HG02759 (cell line): Measurements from ENCODE around the gene PMPCA.
"Not testable (repeated sequence)": the region's sequence is repeated elsewhere in the genome, so short reads cannot be mapped to it uniquely, and the experiment has no call there.

Source experiments
- ATAC-seq: cut with Tn5 transposase; IDR thresholded peaks from one replicate; pipeline ENCODE4 v1.9.1; 2021; ENCODE audit warnings: mild to moderate bottlenecking, moderate library complexity; ENCODE audit not compliant: unreplicated experiment

Gene PMPCA

DNA sequence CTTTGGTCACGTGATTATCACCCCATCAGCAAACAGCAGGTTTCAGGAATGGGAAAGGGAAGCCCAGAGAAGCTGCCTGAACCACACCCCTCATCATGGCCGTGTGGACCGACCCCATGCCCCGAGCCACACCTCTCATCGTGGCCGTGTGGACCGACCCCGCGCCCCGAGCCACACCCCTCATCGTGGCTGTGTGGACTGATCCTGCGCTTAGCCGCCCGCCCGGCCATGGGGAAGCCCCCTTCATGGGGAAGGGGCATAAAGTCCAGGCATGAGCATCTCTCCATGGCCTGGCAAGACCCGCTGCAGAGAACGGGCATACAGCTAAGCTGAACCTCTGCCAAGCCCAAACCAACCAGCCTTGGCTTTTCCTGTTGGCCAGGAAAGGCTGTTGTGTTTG is 16.9 kb upstream of the PMPCA start:
- no peak for ATAC-seq

DNA sequence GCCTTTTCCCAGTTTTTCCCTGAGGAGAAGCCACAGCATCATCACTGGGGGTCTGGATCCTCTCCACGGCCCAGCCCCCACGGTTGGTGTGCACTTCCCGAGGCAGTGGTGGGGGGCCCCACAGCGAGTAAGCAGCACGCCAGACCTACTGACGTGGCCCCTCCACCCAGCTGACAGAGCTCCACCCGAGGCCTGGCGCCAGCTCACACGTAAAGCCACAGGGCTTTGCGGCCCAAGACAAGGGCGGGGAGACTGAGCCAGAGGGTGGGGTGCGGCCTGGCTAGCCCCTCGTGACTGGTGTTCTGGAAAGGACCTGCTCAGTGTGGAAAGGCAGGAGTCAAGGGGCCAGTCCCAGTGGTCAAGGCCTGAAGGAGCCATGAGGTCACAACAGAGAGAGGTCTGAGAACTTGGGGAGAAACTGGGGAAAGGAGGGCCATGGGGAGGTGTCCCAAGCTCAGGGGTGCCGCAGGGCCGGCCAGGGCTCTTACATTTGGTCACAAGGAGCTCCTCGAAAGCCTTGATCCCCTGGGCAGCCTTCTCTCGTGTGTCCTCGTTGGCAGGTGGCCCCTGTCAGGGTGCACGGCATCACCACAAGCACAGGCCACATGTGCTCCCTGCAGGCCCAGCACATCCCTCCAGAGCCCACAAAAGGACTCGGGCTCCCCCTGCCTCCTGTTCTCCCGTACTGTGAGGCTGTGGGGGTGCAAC is 16.0 kb upstream of the PMPCA start:
- no peak for ATAC-seq

GRCh38 chr9:136395020-136395340 is 15.5 kb upstream of the PMPCA start:
- ATAC-seq, result no peak

DNA sequence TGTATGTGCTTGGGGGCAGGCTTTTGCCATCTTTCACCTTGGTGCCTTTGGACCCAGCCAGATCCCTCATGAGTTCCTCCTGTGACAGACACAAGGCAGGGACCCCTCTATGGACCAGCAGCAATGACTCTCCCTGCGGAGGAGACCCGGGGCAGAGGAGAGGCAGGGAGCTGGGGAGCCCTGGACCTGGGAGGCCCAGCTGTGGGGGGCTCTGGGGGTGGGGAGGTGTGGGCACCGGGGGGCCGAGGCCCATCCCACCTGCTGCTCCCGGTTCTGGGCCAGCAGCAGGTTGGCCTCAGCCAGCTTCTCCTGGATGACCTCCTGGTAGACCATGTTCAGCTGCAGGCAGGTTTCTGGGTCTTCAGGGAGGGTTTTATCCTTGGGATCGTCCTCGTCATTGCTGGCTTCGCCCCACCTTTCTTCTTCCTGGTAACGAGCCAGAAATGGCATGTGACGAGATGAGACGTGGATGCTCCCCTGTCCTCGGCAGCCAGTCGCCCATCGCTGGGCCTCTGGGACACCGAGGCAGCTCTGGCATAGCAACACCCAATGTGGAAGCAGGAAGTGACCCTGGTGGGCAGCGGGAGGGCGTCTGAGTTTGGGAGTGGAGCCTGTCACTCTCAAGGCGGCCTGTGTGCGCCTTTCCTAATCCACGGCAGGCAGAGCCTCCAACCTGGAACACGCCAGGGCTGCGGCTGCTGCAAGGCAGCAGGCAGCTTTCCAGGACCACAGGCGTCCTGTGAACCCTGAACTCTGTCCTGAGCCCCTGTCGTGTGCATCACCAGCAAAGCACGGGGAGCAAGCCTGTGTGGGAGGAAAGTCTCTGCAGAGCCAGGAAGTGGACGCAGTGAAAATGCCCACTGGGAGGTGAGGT is 14.9 kb upstream of the PMPCA start:
- ATAC-seq, result no peak

DNA sequence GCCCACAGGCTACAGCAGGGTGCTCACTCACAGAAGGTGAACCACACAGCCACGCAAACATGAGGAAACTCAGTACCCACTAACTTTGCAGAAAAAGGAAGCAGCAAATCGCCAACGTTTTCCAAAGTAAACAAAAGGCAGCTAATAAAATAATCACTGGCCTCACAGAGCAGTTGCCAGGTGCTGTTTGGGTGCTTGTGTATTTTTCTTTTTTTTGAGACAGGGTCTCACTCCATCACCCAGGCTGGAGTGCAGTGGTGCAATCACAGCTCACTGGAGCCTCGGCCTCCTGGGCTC is 14.3 kb upstream of the PMPCA start:
- ATAC-seq, result no peak

GRCh38 chr9:136397643-136398042 is 12.8 kb upstream of the PMPCA start:
- ATAC-seq, result no peak

DNA sequence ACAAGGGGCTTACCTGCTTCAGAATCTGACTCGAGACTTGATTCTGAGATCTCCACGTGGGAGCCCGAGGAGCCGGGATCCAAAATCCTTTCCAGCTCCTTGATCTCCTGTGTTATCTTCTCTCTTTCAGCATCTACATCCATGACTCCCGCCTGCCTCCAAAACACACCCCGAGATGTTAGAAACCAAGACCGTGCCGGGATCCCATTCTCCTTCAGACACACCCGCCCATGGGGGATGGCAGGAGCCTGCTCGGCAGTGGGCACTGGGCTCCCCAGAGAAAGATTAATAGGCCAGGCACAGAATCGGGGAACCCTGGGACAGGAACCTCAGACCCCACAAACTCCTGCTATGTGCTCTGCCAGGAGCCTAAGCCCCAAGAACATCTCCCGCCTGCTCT is 12.2 kb upstream of the PMPCA start:
- no peak for ATAC-seq

DNA sequence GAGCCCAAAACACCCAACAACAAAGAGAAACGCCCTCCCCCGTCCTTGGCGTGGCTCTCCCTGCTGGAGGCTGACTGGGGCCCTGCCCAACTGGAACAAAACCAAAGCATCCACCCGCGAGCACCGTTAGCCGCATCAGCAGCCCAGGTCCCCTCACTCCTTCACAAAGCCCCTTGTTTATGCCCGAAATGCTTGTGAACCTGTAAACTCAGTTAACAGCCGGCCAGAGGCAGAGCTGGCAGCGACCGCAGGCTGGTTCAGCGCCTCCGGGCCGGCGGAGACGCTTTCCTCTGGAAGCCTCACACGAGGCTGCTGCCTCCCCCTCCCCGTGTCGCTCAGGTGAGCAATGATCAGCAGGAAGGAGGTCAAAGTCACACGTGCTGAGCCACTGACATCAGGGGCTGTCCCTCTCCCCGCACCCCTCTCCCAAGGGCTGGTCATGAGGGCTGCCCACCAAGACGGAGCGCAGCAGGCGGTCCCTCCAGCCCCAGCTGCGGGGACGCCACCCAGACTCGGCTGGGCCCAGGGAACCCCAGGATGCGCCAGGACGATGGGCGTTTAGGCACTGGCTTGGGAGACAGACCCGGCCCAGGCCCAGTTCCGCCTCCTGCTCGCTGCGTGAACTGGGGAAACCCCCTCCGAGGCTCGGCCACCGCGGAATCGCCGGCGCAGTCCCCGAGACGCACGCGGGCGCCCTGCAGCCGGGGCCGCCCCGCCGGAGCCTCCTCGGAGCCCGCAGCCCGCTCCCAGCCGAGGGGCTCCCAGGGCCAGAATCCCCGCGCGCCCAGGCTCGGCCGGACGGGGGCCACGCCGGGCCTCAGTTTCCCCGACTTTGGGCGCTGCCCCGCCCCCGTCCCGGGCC is 11.1 kb upstream of the PMPCA start:
- ATAC-seq, result peak; percentile 36

DNA sequence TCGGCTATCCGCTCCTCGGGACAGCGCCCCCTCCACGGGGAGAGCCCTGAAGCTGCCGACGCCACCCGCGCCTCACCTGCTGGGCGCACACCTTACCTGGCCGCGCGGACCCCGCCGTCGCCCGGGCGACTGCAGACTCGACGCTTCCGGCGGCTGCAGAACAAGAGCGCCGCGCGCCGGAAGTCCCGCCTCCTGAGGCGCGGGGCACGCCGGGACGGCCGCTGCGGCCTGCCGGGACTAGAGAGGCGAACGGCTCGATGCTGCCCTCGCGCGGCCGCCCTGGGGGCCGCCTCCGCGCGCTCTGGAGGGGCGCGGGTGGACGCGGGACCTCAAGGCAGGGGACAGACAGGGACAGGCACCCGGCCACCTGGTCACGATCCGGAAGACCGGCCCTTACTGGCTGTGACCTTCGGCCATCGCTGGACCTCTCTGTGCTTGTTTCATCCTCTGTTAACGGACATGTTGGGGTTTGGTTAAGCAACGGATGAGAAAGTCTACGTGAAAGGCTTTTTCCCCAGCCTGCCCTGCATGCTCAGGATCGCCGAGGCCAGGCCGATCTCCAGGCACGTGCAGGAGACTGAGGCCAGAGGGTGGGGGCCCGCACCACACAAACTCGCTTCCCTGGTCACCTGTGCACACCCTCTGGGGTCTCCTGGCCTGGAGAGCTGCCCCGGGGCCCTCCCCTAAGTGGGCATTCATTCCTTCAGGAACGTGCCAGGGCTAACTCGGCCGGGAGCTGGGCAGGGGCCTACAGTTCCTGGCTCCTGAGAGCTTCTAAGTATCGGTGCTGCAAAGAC is 10.2 kb upstream of the PMPCA start, which contains the start of gene SNAPC4:
Gene SNAPC4 (minus strand): TSS at position 133 of the 797 bp plus-strand sequence. CDS start 1,742 bp downstream, outside the sequence.
- ATAC-seq, result peak; percentile 76

DNA sequence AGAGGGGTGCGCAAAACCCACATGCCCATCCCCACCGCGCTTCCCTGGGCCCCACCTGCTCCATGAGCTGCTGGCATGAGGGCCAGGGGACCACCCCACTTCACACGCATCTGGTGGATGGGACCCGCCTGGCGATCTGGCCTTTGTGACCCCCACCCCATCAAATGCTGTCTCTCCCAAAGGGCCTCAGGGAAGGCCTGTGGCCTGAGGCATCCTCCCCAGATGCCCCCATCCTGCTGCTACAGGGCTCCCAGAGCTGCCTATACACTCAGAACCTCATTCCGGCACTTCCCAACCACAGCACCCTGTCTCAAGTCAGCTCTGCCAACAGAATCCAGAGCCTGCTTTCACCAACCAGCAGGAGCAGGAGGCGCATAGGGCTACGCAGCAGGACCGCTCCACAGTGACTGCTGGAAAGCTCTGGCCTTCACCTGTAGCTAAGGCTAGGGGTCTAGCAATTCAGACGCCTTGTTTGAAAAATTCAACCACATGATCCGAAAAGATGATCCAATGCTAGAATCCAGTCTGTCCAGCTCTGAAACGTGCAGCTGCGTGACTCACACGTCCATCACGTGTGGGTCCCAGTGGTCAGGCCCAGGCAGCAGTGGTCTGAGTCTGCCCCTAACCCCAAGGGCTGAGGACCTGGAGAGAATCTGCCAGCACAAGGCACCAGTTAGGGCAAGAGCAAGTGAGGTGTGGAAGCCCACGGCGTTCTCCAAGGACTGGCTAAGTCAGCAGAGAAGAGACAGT is 9.1 kb upstream of the PMPCA start:
- ATAC-seq, result no peak

DNA sequence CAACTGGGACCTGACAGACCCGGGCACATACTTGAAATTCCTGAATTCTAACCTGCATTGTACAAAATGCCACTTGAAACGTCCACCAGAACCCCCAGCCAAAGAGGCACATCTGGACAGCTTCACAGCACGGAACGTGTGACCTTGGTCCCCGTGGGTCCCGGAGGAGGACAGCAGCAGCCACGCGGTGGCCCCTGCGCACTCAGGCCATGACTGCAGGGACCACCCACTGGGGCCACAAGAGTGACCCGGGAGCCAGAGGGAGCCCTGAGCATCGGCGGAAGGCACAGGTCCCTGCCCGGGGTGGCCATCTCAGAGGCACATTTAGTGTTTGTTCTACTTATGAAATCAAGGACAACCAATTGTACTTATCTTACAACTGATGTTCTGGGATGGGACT is 8.4 kb upstream of the PMPCA start:
- no peak for ATAC-seq

DNA sequence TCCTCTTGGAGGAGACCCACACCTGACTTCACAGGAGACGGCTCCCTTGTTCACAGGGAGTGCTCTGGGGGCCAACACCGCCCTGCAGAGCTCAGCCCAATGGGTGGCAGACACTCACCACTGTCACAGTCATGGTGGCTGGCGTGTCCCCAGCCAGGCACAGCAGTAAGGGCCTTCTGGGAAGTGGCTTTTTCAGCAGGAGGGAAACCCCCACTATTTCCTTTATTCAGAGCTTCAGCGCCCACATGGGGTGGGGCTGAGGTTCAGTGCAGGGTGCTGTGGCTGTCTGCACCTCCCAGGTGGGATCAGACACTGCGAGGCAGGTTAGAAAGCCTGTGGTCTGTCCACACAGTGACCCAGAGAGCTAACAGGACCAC is 6.9 kb upstream of the PMPCA start:
- no peak for ATAC-seq

- ATAC-seq, result no peak
These were observed 6.3 kb upstream of the PMPCA start for GRCh38 chr9:136403915-136404800.

DNA sequence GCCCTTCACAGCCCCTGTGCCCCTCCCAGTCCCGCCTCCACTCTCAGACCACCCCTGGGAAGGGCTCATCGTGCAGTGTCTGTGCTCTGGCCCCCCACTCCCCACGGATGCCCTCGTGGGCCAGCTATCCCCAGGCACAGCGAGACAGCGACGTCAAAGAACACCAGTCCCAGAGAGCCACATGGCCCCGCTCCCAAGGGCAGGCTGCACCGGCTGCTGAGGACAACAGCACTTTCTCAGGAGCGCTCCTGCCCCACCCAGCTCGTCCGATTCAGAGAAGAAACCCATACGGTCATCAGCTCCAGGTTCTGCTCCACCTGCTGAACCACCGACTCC is 5.7 kb upstream of the PMPCA start:
- no peak for ATAC-seq

- no peak for ATAC-seq
These were observed 5.0 kb upstream of the PMPCA start for GRCh38 chr9:136405481-136405880.

DNA sequence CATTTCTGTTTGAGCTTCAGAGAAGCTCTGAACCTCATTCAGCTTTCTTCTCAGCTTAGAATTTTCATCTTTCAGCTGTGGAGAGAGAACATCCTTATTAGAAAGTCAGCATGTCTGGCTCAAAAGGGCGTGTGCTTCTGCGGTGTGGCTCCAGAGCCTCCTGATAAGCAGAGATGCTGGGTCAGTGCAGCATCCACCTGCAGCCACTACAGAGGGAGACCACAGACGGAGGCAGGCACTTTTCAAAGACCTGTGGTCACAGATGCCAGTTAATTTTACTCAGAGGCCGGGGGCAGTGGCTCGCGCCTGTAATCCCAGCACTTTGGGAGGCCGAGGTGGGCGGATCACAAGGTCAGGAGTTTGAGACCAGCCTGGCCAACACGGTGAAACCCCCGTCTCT is 4.6 kb upstream of the PMPCA start:
- ATAC-seq, result not testable (repeated sequence)

DNA sequence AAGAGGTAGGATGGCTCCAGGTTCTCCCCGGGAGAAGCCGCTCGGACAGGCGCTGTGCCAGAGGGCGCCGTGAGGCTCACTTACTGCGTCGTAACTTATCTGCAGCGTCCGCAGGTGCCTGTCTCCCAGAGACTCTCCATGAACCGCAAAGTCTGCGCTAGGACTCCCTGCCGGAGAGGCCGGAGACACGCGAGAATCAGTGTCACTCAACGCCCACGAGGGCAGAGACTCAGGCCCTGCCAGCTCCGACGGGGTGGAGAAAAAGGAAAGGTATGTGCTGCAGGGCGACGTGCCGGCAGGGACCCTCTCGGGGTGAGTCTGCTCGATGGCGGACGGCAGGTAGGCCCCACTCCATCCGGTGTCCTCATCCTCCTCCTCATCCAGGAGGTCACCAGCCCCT is 3.4 kb upstream of the PMPCA start:
- not testable (repeated sequence) for ATAC-seq

DNA sequence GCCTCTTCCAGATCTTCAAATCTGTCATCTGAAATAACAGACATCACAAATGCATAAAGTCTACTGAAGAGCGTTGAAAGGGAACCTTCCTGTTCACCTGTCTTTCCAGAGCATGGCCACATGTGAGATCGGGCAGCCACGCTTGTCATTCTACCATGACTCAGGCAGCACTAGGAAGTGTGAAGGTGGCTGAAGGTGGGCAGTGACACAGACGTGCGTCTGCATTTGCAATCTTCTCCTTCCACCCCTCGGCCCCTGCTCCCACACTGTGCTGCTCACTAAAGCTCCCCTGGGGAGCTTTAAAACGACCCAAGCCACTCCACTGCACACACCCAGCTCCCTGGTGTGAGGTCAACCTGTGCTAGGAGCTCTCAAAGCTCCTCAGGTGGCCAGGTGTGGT is 2.5 kb upstream of the PMPCA start:
- ATAC-seq, result no peak
